Psoas muscle (tissue), 8 donors: ENCODE data around the gene GRK1. TPM values are rescaled to one million over a fixed set of nuclear protein-coding genes. Genes with fewer than 3 reads are reported as not detected.
"Not testable (repeated sequence)": the region's sequence is repeated elsewhere in the genome, so short reads cannot be mapped to it uniquely, and the experiment has no call there.

Source experiments
- ATAC-seq, 4 donors: fragments of 200-7000 bp; cut with Tn5 transposase; one replicate each; pipeline ENCODE4 v1.9.1; 2020; ENCODE audit warnings: moderate library complexity in 3 of 4, mild to moderate bottlenecking in 2 of 4
- DNase-seq, 2 donors: peaks; one replicate each; pipeline ENCODE4 v3.0.0-alpha.2; 2020
- H3K27ac ChIP-seq: fragments of 200-600 bp; one replicate; pipeline ENCODE4 v1.8.0; 2022
- H3K27me3 ChIP-seq, 3 donors: fragments of 200-600 bp in 1 of 3; one replicate each; pipeline versions ENCODE4 v1.6.1 to v1.8.0; 2013 to 2022; ENCODE audit warnings: low read length in 2 of 3, mild to moderate bottlenecking in 2 of 3, moderate library complexity in 1 of 3; ENCODE audit not compliant: insufficient read depth in 3 of 3
- H3K36me3 ChIP-seq, 2 donors: fragments of 200-600 bp in 1 of 2; one replicate each; pipeline versions ENCODE4 v1.6.1 to v1.8.0; 2013 to 2022; ENCODE audit warnings: low read depth in 1 of 2, mild to moderate bottlenecking in 1 of 2, moderate library complexity in 1 of 2; ENCODE audit not compliant: insufficient read depth in 1 of 2
- H3K4me1 ChIP-seq: fragments of 200-600 bp; one replicate; pipeline ENCODE4 v1.8.0; 2022
- H3K4me3 ChIP-seq: fragments of 200-600 bp; one replicate; pipeline ENCODE4 v1.8.0; 2022; ENCODE audit warnings: mild to moderate bottlenecking
- H3K9me3 ChIP-seq: fragments of 200-600 bp; one replicate; pipeline ENCODE4 v1.8.0; 2022
- CTCF ChIP-seq: fragments of 200-600 bp; IDR thresholded peaks from one replicate; pipeline ENCODE4 v1.8.0; 2022; ENCODE audit warnings: antibody characterized with exemption
- WGBS, 3 donors: extraction: QIAGEN DNeasy Blood & Tissue Kit; methylation state at CpG; one replicate each; pipeline versions ENCODE4 v1.1.6 to v1.1.7; 2013; 5-methylcytosine and 5-hydroxymethylcytosine counted together
- intact Hi-C, 2 donors: fragments of 100-400 bp; cut with DNase I; formaldehyde crosslinking; loops; one replicate each; pipeline versions ENCODE4 v1.11.0 to v1.14.2; 2022
- polyA plus RNA-seq, 3 donors: library from polyadenylated mRNA; stranded (reverse); fragments of 200-250 nt; gene quantifications; one replicate each; pipeline ENCODE4 v1.2.3, GENCODE V29; 2013
- total RNA-seq, 4 donors: library from RNA; stranded (reverse); fragmentation: NEBNext Ultra II Directional in 2 of 4; extraction: Animal tissue kit (Norgen Biotek cat#: 25700) in 2 of 4; gene quantifications; one replicate each; pipeline versions ENCODE4 v1.2.1 to v1.2.4, GENCODE V29; 2021 to 2023
- donor health status: healthy with polysubstance abuse.
- donor health status: DM: no; HTN: no; CAD: no; lungs with moderate emphysema.
- donor health status: Bipolar disorder and iron deficiency.
- donor health status: healthy.
- donor health status: DM: yes; HTN: yes; CAD: no.
- donor health status: DM: no; HTN: no; CAD: no.
- donor health status: DM: no; HTN: no; CAD: no.
- donor health status: DM: yes; HTN: yes; CAD: no.

Gene GRK1
- total and polyA plus RNA-seq, 7 donors = 0.10 TPM; not detected in 6

DNA sequence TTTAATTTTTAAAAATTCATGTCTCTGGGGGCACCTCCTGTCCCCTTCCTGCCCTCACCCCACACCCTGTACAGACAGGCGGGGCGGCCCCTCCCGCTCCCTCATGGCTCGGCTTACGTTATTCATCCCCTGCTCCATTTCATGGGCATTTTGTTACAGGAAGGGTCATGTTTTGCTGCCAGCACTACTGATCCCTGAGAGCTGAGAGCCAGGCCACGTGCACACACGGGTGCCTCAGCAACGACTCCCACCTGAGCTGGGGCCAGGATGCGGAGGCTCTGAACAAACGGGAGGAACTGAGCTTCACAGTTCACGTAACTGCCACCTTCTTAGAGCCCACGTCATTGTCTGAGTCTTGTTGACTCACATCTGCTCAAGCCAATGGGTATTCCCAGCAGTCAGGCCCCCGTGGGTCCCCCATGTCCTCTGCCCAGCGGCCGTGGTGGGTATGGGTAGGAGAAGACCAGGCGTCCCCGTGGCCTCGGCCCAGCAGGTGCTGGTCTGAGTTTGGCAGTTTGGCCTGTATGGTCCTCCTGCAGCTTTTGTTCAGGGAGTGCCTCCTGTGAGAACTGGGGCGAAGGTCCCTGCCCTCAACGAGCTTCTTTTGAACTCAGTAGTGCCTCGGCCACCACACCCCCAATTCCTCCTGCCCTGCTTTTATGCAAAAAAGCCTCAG lies 75.6 kb downstream of the GRK1 start:
- DNase-seq (no peak), ATAC-seq (no peak)
- Histone ChIP-seq H3K4me1 (no peaks in the 10 kb centered on the region), H3K27ac (no peak overlapping the region), H3K27me3 (peaks cover 0 to 42% (median 6%) of the 10 kb centered on the region in 3 donors), H3K4me3 (no peak overlapping the region), H3K9me3 (no peaks in the 10 kb centered on the region), H3K36me3 (no peaks in the 10 kb centered on the region)
- no peak for TF ChIP-seq CTCF
- 52 to 63% (median 56%) methylated on average over 21 of the region's 21 CpGs for WGBS, 3 donors
- intact Hi-C loops = no loop called here

DNA sequence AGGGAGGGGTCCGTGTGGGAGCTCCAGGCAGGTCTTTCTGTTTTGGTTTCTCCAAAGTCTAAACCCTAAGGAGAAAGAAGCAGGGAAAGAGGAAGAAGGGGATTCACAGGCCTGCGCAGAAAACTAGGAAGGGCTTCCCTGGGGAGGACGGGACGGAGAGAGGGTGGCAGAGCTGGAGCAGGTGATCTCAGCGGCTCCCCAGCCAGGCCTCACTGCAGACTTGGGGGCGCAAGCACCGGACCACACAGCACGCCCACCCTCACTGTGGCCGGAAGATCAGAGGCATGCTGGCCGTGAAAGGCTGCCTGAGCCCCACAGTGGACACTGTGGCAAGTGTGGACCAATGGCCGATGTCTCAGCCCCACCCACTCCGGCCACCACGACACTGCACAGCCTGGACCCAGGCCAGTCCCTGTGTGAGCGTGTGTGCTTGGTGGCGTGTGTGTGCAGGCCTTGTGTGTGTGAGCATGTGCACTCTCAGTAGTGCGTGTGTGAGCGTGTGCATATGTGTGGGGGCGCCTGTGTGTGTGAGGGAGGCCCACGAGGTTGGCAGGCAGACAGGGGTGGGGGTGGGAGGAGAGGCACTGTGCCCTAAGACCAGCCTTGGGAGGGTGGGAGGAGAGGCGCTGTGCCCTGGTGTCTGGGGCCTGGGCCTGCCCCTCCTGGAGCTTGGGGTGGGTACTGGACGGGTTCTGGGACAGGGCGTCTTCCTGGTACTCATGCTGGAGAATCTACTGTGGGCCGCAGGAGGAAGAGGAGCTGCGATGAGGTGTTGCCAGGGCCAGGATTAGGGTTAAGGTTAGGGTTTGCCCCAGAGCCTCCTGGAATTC lies 76.6 kb downstream of the GRK1 start:
- DNase-seq (no peak), ATAC-seq (no peak)
- Histone ChIP-seq H3K36me3 (no peaks in the 10 kb centered on the region), H3K4me1 (no peaks in the 10 kb centered on the region), H3K27ac (no peak overlapping the region), H3K27me3 (peaks cover 0 to 36% (median 6%) of the 10 kb centered on the region in 3 donors), H3K4me3 (no peak overlapping the region), H3K9me3 (no peaks in the 10 kb centered on the region)
- TF ChIP-seq CTCF = no peak
- intact Hi-C loops = no loop called here
- 84 to 89% (median 86%) methylated on average over 22 to 24 of the region's 24 CpGs for WGBS, 3 donors

- DNase-seq (no peak), ATAC-seq (no peak)
- H3K4me1 ChIP-seq = no peaks in the 10 kb centered on the region
- H3K36me3 ChIP-seq = no peaks in the 10 kb centered on the region
- H3K4me3 ChIP-seq = no peak overlapping the region
- intact Hi-C loops = no loop called here
- no peak for TF ChIP-seq CTCF
- no peak overlapping the region for H3K27ac ChIP-seq
- H3K9me3 ChIP-seq = no peaks in the 10 kb centered on the region
- peaks cover 0 to 30% (median 5%) of the 10 kb centered on the region in 3 donors for H3K27me3 ChIP-seq
- 83 to 86% (median 84%) methylated on average over 18 to 21 of the region's 21 CpGs for WGBS, 3 donors
Measured at GRCh38 chr13:113744197-113745000, 77.4 kb downstream of the GRK1 start.

GRCh38 chr13:113745059-113745458 lies 78.0 kb downstream of the GRK1 start:
- DNase-seq (no peak), ATAC-seq (no peak)
- no peak for TF ChIP-seq CTCF
- Histone ChIP-seq H3K27me3 (peaks cover 0 to 24% (median 0%) of the 10 kb centered on the region in 3 donors), H3K36me3 (no peaks in the 10 kb centered on the region), H3K4me1 (no peaks in the 10 kb centered on the region), H3K4me3 (no peak overlapping the region), H3K9me3 (no peaks in the 10 kb centered on the region), H3K27ac (no peak overlapping the region)
- intact Hi-C loops = no loop called here
- 91 to 98% (median 98%) methylated on average over 7 to 9 of the region's 9 CpGs for WGBS, 3 donors

GRCh38 chr13:113745500-113746142 lies 78.6 kb downstream of the GRK1 start:
- H3K27ac ChIP-seq, H3K36me3 ChIP-seq, ATAC-seq, DNase-seq, H3K4me3 ChIP-seq, intact Hi-C loops, H3K9me3 ChIP-seq, H3K4me1 ChIP-seq: not testable (repeated sequence)
- peaks cover 0 to 20% (median 0%) of the 10 kb centered on the region in 3 donors for H3K27me3 ChIP-seq
- WGBS, 3 donors = 91 to 94% (median 94%) methylated on average over 22 to 24 of the region's 24 CpGs
